ENCODE results near the gene KBTBD3.

Gene KBTBD3

GRCh38 chr11:106043540-106043939 is 33.6 kb downstream of the KBTBD3 start:
- TF ChIP-seq CTCF (IDR thresholded peaks at IDR 0.05; ENCODE audit: insufficient read depth, low read length, poor library complexity, severe bottlenecking) (no peak), EZH2phosphoT487 (conservative IDR thresholded peaks at IDR 0.05; ENCODE audit: low read length) (no peak)
- Histone ChIP-seq H3K4me3 (ENCODE audit: insufficient read depth, low read length, poor library complexity, severe bottlenecking) (no peak overlapping the region), H4K20me1 (ENCODE audit: low read depth, low read length) (no peaks in the 10 kb centered on the region), H3F3A (ENCODE audit: insufficient read depth) (no peaks in the 10 kb centered on the region), H3K27me3 (ENCODE audit: low read length) (no peaks in the 10 kb centered on the region), H2AFZ (ENCODE audit: low read depth, low read length, severe bottlenecking) (no peak overlapping the region), H3K9me2 (replicated peaks; ENCODE audit: insufficient read depth, low read length) (no peaks in the 10 kb centered on the region), H3K36me3 (ENCODE audit: low read length) (no peaks in the 10 kb centered on the region), H3K4me2 (ENCODE audit: low read depth, low read length, poor library complexity, severe bottlenecking) (no peak overlapping the region), H3K27ac (ENCODE audit: low read depth, low read length) (no peak overlapping the region), H3K9me3 (ENCODE audit: insufficient read depth, low read length) (no peaks in the 10 kb centered on the region), H3K79me2 (ENCODE audit: insufficient read depth, low read length) (no peaks in the 10 kb centered on the region), H3K9ac (ENCODE audit: low read length) (no peak overlapping the region)

- Histone ChIP-seq H3K9ac (ENCODE audit: low read length) (no peak overlapping the region), H3K79me2 (ENCODE audit: insufficient read depth, low read length) (no peaks in the 10 kb centered on the region), H3K27me3 (ENCODE audit: low read length) (no peaks in the 10 kb centered on the region), H3F3A (ENCODE audit: insufficient read depth) (no peaks in the 10 kb centered on the region), H3K36me3 (ENCODE audit: low read length) (no peaks in the 10 kb centered on the region), H3K4me3 (ENCODE audit: insufficient read depth, low read length, poor library complexity, severe bottlenecking) (no peak overlapping the region), H4K20me1 (ENCODE audit: low read depth, low read length) (no peaks in the 10 kb centered on the region), H3K4me2 (ENCODE audit: low read depth, low read length, poor library complexity, severe bottlenecking) (no peak overlapping the region), H3K9me2 (replicated peaks; ENCODE audit: insufficient read depth, low read length) (no peaks in the 10 kb centered on the region), H2AFZ (ENCODE audit: low read depth, low read length, severe bottlenecking) (no peak overlapping the region), H3K9me3 (ENCODE audit: insufficient read depth, low read length) (no peaks in the 10 kb centered on the region), H3K27ac (ENCODE audit: low read depth, low read length) (no peak overlapping the region)
- TF ChIP-seq EZH2phosphoT487 (conservative IDR thresholded peaks at IDR 0.05; ENCODE audit: low read length) (no peak), CTCF (IDR thresholded peaks at IDR 0.05; ENCODE audit: insufficient read depth, low read length, poor library complexity, severe bottlenecking) (no peak)
Measured at GRCh38 chr11:106032861-106033260, 44.3 kb downstream of the KBTBD3 start.

- TF ChIP-seq CTCF (IDR thresholded peaks at IDR 0.05; ENCODE audit: insufficient read depth, low read length, poor library complexity, severe bottlenecking): no peak
- no peak for TF ChIP-seq EZH2phosphoT487 (conservative IDR thresholded peaks at IDR 0.05; ENCODE audit: low read length)
- H4K20me1 ChIP-seq (ENCODE audit: low read depth, low read length): no peaks in the 10 kb centered on the region
- H3K9ac ChIP-seq (ENCODE audit: low read length): no peak overlapping the region
- H3K9me2 ChIP-seq (replicated peaks; ENCODE audit: insufficient read depth, low read length): no peaks in the 10 kb centered on the region
- H3K36me3 ChIP-seq (ENCODE audit: low read length): no peaks in the 10 kb centered on the region
- H3K9me3 ChIP-seq (ENCODE audit: insufficient read depth, low read length): no peaks in the 10 kb centered on the region
- H3K4me3 ChIP-seq (ENCODE audit: insufficient read depth, low read length, poor library complexity, severe bottlenecking): no peak overlapping the region
- no peak overlapping the region for H3K4me2 ChIP-seq (ENCODE audit: low read depth, low read length, poor library complexity, severe bottlenecking)
- no peak overlapping the region for H3K27ac ChIP-seq (ENCODE audit: low read depth, low read length)
- no peaks in the 10 kb centered on the region for H3F3A ChIP-seq (ENCODE audit: insufficient read depth)
- H3K27me3 ChIP-seq (ENCODE audit: low read length): no peaks in the 10 kb centered on the region
- no peak overlapping the region for H2AFZ ChIP-seq (ENCODE audit: low read depth, low read length, severe bottlenecking)
- no peaks in the 10 kb centered on the region for H3K79me2 ChIP-seq (ENCODE audit: insufficient read depth, low read length)
Measured at GRCh38 chr11:106031936-106032335, 45.2 kb downstream of the KBTBD3 start.
